Keratinocyte (primary cell): ENCODE data around the gene SPRR2F.

Experiments
- CTCF ChIP-seq, 3 experiments: IDR thresholded peaks in 1 of 3; conservative IDR thresholded peaks in 1 of 3; optimal IDR thresholded peaks in 1 of 3; 2 replicates in 2 of 3; 3 replicates in 1 of 3; pipeline versions ENCODE3 to v1.5.1; 2011; ENCODE audit warnings: low read length in 3 of 3, mild to moderate bottlenecking in 3 of 3, moderate library complexity in 2 of 3, control low read depth in 1 of 3, inconsistent platforms in 1 of 3; ENCODE audit not compliant: insufficient read depth in 2 of 3; ENCODE audit errors: extremely low read depth in 1 of 3
- EZH2 ChIP-seq: IDR thresholded peaks from one replicate; pipeline ENCODE4 v1.6.1; 2012; ENCODE audit warnings: inconsistent platforms, mild to moderate bottlenecking, low read length, moderate library complexity

- TF ChIP-seq CTCF (optimal IDR thresholded peaks at IDR 0.05 in 1 of 3, IDR thresholded peaks at IDR 0.05 in 1 of 3, conservative IDR thresholded peaks at IDR 0.05 in 1 of 3; ENCODE audit: extremely low read depth in 1 of 3, insufficient read depth in 2 of 3, low read length in 3 of 3) (no peak), EZH2 (no peak)
These were observed 39.2 kb upstream of the SPRR2F start for GRCh38 chr1:153152481-153152880.
